Measurements from ENCODE around the gene ATG16L2.
"Not testable (repeated sequence)": the region's sequence is repeated elsewhere in the genome, so short reads cannot be mapped to it uniquely, and the experiment has no call there.

Gene ATG16L2

GRCh38 chr11:72850832-72851231, 36.6 kb downstream of the ATG16L2 start:
- DNase-seq, result no peak

- no peak for DNase-seq
Observed at GRCh38 chr11:72851726-72852125, 37.5 kb downstream of the ATG16L2 start.

DNA sequence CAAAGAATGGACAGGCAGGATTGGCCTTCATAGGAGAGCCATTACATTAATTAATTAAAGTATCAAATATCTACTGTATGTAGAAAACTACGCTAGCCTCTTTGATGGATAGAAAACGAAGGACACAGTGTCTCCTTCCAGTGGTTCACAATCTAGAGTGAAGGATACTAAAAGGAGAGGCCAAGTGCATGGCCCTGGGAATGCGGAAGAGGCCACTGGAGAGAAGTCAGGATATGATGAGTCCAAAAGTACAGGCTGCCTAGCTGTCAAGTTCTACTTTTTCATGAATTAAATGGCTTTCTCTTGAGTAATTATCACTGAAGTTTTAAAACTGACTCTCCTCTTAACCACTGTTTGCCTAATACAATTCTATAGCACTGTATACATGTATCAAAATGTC, 41.9 kb downstream of the ATG16L2 start:
- DNase-seq, result no peak

DNA sequence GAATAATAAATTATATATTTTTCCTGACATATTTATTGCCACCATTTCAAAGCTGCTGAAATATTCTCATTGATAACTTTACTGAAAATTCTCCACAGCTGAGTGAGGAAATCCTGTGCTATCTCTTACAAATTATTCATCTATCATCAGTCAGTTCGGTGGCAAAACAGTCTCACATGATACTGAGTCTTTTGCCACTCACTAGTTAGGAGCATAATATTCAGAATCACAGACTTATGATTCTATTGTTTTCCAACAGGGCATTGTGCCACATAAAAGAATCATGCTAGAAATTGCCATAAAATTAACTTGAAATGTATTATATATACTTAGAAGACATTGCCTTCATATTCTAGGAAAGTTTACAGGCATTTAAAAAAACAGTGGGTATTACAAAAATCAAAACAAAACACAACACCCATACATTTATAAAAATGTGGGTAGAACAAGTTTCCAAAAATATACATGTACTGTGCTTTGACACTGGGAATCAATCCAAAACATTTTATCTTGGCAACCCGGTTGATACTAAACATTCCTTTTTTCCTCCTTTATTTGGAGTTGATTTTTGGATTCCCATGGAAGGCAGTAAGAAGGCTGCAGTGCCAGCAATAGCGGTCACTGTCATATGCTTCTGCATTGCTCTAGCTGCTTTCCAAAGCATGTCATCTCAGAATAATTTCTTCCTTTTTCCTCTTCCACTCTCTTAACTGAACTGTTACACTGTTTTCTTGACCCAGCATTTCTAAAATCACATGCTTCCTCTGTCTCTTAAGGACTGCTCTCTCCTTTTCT, 42.5 kb downstream of the ATG16L2 start:
- no peak for DNase-seq

DNA sequence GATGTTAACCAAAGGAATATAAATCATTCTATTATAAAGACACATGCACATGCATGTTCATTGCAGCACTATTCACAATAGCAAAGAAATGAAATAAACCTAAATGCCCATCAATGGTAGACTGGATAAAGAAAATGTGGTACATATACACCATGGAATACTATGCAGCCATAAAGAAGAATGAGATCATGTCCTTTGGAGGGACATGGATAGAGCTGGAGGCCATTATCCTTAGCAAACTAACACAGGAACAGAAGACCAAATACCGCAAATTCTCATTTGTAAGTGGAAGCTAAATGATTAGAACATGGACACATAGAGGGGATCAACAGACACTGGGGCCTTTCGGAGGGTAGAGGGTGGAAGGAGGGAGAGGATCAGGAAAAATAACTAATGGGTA, 44.1 kb downstream of the ATG16L2 start:
- not testable (repeated sequence) for DNase-seq

DNA sequence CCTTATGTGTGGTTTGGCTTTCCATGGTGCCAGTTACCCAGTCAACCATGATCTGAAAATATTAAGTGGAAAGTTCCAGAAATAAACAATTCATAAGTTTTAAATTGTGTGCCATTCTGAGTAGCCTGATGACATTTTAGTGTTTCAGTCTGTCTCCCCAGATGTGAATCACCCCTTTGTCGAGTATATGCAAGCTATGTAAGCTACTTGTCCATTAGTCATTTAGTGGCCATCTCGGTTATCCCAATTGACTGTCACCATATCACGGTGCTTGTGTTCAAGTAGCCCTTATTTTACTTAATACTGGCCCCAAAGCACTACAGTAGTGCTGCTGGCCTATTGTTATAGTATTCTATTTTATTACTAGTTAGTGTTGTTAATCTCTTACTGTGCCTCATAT, 44.9 kb downstream of the ATG16L2 start:
- no peak for DNase-seq

DNA sequence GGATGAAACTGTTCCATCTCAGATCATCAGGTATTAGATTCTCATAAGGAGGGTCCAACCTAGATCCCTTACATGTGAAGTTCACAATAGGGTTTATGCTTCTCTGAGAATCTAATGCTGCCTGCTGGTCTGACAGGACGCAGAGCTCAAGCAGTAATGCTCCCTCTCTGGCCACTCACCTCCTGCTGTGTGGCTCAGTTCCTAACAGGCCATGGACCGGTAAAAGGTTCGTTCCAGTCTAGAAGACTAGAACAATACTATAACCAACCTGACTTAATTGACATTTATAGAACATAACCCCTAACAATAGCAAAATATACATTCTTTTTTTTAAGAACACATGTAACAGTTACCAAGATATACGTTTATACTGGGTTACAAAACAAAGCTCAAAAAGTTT, 45.8 kb downstream of the ATG16L2 start:
- no peak for DNase-seq

DNA sequence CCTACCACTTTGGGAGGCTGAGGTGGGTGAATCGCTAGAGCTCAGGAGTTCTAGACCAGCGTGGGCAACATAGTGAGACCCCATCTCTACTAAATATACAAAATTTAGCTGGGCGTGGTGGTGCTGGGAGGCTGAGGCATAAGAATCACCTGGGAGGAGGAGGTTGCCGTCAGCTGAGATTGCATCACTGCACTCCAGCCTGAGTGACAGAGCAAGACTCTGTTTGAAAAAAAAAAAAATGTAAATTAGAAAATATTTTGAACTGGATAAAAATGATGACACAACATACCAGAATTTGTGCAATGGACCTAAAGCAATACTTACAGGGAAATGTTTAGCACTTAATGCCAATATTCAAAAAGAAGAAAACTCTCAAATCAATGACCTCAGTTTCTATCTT, 46.4 kb downstream of the ATG16L2 start:
- DNase-seq, result no peak

DNA sequence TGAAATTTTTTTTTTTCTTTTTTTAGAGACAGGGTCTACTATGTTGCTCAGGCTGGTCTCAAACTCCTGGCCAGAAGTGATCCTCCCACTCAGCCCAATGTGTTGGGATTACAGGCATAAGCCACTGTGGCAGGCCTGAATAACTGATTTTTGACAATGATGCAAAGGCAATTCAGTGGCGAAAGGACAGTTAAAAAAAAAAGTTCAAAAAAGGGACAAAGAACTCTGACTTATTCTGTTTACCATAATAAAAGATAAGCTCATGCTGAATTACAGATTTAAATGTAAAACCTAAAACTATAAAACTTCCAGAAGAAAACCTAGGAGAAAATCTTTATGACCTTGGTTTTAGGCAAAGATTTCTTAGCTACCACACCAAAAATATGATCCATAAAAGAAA, 48.9 kb downstream of the ATG16L2 start:
- DNase-seq, result no peak

DNA sequence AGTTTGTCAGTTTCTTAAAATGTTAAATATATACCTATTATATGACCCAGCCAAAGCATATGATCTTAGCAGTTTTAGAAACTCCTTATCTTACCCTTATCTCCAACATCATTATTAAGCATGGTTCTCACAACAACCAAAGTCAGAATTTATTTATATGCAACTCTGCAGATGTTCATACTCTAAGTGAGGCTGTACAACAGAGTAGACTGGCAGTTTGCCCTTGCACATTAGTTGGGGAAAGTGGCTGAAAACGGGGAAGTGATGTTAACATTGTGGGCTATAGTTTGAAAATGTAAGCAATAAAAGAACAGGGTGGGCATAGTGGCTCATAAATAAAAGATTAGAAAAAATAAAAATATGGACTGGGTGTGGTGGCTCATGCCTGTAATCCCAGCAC, 49.7 kb downstream of the ATG16L2 start:
- no peak for DNase-seq

DNA sequence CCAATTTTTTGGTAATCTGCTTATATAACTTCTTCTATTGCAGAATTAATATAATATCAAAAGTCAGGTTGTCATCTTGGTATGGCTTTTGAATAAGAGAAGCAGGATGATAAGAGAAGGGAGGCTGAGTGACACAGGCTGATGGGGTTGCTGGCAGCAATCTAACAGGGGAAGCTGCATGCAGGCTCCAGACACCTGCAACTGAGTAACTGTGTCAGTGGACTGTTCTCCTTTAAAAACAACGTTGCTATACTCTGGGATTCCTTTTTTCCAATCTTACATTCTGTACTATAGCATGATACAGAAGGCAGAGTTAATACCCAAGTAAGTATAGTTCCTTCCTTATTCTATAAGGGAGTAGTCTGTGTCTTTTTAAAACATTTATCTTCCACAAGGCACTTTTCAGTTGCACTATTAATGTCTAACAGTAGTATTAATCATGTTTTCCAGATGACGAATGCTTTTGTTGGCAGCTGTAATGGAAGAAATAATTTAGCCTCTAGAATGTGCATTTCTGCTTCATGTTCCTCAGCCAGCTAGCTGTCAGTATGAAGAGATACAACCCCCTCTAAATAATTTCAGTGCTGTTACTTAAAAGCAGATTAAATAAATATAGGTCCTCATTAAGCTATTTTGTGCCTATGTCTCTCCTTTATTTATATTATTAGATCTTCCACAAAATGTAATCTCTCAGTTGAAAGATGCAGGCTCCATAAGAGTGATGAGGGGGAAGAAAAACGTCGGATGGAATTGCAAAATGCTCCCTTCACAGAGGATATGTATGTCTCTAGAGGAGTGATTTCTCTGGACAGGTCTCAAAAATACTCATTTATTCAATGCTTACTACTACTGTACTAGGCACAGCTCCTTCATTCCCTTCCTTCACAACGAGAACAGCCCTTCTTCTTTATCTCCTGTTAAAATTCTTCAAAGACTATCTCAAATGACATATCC, 50.8 kb downstream of the ATG16L2 start:
- DNase-seq, result no peak

DNA sequence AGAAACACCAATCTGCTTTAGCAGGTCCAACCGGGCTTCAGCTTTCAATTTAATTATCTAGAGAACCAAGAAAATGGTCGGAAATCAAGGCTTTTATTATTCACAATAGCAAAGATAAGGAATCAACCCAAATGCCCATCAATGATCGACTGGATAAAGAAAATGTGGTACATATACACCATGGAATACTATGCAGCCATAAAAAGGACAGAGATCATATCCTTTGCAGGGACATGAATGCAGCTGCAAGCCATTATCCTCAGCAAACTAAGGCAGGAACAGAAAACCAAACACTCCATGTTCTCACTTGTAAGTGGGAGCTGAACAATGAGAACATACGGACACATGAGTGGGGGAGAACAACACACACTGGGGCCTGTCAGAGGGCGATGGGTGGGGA, 53.8 kb downstream of the ATG16L2 start:
- no peak for DNase-seq

DNA sequence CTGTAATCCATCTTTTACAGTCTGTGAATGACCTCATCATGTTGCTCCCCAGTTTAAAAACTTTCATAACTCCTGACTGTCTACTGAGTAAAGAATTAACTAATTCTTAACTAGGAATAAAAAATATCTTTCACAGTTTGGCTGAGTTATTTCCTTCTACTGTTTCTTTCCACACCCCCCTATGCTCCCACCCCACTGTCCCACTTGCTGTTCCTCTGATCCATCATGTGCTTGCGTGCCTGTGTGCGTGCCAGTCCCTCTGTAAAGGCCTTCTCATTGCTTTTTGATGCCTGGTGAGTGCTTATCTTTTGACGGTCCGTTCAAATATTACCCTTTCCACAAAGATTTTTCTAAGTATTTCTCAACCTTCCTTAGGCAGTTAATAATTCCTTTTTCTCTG, 55.6 kb downstream of the ATG16L2 start:
- DNase-seq, result no peak

DNA sequence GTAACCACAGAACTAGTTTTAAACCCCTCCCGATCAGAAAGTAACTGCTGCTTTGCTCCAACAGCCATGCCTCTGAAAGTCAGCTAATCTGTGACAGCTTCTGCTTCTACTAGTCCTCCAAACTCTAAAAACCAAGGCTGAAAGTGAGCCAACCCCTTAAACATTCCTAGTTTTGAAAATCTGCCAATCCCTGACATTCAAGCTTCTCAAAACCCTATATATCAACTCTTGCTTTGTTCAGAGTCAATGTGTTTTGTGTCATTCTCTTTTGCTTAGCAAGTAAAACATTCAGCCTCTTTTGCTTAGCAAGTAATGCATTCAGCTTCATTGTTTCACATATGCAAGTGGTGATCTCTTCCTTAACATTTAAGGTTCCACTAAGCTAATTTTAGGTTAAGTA, 56.9 kb downstream of the ATG16L2 start:
- DNase-seq, result no peak

DNA sequence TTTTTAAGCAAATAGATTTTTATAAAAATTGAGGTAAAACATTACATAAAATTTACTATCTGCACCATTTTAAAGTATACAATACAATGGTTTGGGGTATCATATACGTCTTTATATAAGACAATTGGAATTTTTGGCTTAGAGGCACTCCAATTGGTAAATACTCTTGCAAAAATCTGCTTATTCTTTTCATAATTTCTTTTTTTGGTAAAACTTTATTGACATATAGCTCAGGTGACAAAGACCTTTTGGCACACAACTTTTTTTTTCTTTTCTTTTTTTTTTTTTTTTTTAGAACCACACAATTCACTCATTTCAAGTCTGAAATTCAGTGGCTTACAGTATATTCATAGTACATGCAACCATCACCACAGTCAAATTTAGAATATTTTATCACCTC, 57.8 kb downstream of the ATG16L2 start:
- DNase-seq, result no peak

DNA sequence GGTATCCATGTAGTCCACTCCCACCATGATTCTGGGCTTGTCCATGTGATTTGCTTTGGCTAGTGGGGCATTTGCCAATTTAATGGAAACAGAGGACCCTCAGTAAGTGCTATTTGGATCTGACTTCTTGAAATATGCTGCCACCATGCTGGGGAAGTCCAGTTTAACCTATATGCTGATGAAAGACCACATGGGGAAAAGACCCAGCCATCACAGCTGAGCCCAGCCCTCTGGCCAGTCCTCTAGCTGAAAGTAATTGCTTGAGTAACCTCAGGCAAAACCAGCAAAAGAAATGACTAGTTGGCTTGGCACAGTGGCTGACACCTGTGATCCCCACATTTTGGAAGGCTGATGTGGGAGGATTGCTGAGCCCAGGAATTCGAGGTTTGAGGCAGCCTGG, 61.5 kb downstream of the ATG16L2 start:
- no peak for DNase-seq

DNA sequence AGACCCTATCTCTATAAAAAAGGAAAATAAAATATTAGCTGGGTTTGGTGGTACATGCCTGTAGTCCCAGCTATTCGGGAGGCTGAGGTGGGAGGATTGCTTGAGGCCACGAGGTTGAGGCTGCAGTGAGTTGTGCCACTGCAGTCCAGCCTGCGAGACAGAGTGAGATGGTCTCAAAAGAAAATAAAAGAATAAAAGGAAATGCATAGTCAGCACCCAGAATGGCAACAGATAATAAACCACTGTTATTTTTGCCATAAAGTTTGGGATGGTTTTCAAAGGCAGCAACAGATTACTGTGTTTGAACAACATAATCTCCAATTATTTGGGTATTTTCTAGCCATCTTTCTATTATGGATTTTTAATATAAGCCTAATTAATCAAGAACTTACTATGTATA, 61.9 kb downstream of the ATG16L2 start:
- no peak for DNase-seq
